ENCODE data around the gene E2F4.

The E2F4 gene

DNA sequence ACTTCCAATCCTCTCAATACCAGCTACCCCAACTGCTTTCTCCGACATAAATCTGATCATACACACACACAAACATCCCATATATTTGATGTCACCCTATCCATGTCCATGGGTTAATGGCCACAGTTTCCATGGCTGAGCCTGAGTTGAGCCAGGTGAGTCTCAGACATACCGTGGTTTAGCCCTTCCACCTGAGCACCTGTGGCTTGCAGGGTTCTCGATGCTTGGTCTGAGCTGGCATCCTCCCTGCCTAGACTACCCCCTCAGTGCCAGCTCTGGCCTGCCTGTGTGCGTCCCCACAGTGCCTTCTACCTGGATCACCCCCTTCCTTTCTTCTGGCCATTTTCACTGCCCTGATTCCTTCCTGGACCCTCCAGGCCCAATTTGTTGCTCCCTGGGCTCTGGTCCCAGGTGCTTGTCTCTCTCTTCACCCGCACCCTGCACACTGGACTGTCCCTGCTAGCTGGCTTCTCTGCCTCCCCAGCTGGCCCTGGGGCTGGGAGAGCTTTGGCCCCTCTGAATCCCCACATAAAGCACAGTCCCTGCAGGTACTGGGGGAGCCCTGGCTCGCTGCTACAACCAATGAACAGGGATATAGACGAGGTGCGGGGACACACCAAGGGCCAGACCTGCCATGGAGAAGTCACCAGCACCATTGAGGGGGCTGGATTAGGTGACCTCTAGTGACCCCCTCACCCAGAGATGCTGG lies 14.3 kb downstream of the E2F4 start:
- no peak for DNase-seq (ENCODE audit: low read depth)

DNA sequence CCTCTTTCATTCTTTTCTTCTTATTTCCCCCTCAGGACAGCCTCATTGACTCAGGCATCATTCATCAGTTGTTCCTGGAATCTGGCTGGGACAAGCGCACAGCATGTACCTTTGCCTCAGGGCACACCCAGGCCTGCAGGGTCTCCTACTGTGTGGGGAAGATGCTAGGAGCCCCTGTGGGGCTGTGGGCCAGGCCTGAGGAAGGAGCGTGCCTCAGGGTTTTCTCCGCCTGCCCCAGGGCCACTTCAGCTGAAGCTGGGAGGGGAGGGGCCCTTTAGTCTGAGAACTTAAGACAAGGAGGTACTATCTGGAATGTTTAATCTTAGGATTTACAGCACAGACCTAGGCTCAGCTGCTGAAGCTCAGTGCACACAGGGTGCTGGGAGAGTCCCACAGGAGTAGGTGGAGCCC lies 14.9 kb downstream of the E2F4 start:
- TF ChIP-seq, protein P1, sequence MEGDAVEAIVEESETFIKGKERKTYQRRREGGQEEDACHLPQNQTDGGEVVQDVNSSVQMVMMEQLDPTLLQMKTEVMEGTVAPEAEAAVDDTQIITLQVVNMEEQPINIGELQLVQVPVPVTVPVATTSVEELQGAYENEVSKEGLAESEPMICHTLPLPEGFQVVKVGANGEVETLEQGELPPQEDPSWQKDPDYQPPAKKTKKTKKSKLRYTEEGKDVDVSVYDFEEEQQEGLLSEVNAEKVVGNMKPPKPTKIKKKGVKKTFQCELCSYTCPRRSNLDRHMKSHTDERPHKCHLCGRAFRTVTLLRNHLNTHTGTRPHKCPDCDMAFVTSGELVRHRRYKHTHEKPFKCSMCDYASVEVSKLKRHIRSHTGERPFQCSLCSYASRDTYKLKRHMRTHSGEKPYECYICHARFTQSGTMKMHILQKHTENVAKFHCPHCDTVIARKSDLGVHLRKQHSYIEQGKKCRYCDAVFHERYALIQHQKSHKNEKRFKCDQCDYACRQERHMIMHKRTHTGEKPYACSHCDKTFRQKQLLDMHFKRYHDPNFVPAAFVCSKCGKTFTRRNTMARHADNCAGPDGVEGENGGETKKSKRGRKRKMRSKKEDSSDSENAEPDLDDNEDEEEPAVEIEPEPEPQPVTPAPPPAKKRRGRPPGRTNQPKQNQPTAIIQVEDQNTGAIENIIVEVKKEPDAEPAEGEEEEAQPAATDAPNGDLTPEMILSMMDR (IDR thresholded peaks at IDR 0.05; ENCODE audit: insufficient read depth, low read depth, low read length, missing control alignments): no peak
- H3K4me3 ChIP-seq (ENCODE audit: low read depth, low read length): no peak overlapping the region
- DNase-seq (ENCODE audit: low read depth): no peak

More for the DNA sequence above, 14.3 kb downstream of the E2F4 start:
- H3K4me3 ChIP-seq (ENCODE audit: low read depth, low read length): no peak overlapping the region
- TF ChIP-seq, protein P1 (IDR thresholded peaks at IDR 0.05; ENCODE audit: insufficient read depth, low read depth, low read length, missing control alignments): no peak

DNA sequence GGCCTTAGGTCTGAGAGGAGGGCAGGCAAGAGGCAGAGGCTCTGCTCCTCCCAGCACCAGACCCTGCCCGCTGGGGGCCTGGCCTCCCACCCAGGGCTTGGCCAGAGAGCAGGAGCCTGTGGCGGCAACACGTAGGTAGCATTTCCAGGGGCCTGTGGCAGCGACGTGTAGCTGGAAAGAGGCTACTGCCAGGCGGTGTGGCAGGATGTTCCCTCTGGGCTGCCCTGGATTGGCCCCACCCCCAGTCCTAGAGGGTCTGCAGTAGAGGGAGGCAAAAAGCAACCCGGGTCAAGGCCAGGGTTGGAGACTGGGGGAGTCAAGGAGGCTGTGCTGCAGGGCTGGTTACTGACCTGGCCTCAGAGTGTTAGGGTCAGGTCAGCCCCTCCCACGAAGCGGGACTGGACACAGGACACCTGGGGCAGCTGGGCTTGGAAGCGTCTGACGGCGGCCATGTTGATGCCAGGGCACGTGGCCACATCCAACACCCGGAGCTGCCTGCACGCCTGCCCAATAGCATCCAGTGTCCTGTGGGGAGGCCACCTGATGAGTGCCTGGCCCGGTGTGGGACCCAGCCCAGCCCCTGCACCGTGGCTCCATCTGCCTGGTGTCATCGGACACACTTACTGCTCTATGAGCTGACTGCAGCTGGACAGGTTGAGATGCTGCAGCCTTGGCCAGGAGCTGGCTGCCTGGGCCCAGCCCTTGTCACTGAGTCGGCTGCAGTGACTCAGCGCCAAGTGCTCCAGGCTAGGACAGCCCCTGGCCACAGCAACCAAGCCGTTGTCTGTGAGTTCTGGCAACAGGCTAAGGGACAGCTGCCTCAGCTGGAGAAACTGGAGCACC lies 15.5 kb downstream of the E2F4 start:
- TF ChIP-seq, protein P1 (IDR thresholded peaks at IDR 0.05; ENCODE audit: insufficient read depth, low read depth, low read length, missing control alignments): no peak
- DNase-seq (ENCODE audit: low read depth): no peak
- no peak overlapping the region for H3K4me3 ChIP-seq (ENCODE audit: low read depth, low read length)

DNA sequence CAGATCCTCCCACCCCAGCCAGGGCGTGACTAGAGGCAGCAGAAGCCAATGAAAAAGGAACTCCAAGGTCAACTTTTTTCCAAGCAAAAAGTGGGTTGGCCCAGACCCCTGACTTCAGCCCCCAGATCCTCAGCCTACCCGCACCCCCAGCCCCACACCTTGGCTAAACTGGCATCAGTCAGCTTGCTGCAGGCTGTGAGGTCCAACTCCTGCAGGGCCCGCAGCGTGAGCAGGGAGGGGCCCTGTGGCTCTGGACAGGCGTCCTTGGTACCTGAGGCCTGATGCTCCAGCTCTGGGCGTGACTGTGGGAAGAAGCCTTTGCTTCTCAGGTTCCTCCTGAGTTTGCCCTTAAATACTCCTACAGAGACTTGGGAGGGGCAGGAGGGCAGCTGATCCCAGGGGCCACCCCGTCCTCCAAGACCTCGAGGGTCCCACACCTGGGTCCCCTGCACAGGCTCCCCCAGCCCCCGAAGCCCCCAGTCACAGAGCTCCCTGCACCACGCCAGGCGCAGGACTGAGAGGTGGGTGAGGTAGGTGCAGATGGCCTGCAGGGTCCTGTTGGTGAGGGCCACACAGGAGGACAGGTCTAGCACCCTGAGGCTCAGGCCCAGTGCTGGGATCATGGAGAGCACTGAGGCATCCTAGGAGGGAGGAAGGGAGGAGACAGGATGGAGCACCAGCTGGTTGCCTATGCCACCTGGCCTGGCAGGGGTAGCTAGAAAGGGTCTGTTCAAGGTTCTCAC lies 16.4 kb downstream of the E2F4 start:
- H3K4me3 ChIP-seq (ENCODE audit: low read depth, low read length): no peak overlapping the region
- DNase-seq (ENCODE audit: low read depth): no peak
- TF ChIP-seq, protein P1 (IDR thresholded peaks at IDR 0.05; ENCODE audit: insufficient read depth, low read depth, low read length, missing control alignments): no peak

DNA sequence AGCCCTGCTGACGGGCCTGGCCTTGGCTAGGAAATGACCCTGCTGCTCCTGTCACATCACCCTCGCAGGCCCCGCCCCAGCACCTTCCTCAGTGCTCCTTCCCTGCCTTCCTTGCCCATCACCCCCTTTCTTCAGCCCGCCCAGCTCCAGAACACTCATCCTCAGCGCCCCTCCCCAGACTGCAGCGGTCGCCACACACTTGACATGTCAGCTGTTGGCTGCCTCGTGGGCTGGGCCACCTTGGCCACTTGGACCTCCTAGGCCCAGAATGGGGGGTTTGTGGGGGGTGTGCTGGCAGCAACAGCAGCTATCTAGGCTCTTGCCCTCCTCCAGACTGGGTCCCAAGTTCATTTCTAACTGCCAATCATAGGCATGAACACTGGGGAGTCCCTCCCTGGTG lies 17.6 kb downstream of the E2F4 start:
- DNase-seq (ENCODE audit: low read depth): no peak
- H3K4me3 ChIP-seq (ENCODE audit: low read depth, low read length): no peak overlapping the region
- TF ChIP-seq, protein P1 (IDR thresholded peaks at IDR 0.05; ENCODE audit: insufficient read depth, low read depth, low read length, missing control alignments): no peak

DNA sequence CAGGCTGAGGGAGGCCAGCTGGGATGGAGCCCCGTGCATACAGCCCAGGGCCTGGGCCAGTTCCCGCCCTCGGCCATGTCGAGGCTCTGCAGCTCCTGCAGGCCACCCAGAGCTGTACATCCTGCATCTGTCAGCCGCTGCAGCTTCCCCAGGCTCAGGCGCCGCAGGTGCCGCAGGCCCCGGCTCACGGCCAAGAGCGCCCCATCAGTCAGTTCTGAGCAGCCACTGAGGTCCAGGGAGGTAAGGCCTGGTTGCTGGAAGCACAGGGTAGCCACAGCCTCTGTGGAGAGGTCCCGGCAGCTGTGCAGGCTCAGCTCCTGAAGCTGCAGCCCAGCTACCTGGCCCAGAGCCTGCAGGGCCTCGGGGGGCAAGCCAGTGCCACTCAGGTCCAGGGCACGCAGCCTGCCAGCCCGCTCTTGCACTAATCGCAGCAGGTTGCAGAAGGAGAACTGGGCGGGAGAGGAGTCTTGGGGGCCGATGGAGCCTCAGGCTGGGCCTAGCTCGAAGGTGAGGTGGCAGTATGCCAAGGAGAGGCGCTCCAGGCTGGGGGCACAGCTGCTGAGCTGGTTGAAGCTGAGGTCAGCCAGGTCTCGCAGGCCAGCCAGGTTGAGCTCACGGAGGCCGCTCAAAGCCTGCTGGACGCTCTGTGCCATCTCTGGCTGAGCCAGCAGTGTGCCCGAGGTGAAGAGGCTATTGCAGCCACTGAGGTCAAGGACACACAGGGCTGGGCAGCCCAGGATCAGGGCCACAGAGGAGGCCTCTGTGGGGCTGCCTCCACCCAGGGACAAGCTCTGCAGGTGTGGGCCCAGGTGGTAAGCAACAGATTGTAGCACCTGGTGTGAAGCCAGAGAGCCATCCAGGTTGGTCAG lies 18.3 kb downstream of the E2F4 start:
- TF ChIP-seq, protein P1 (IDR thresholded peaks at IDR 0.05; ENCODE audit: insufficient read depth, low read depth, low read length, missing control alignments): no peak
- no peak overlapping the region for H3K4me3 ChIP-seq (ENCODE audit: low read depth, low read length)

More for the DNA sequence above, 18.3 kb downstream of the E2F4 start:
- DNase-seq (ENCODE audit: low read depth): no peak

Measured in GM12865 (cell line).